Activated CD4-positive, alpha-beta T cell treated with anti-CD3 and anti-CD28 coated beads, Interleukin-2, amount 10 ng/mL, durations not matched to agents 24 days and 14 days (primary cell): Measurements from ENCODE around the gene CFAP100. TPM values are rescaled to one million over a fixed set of nuclear protein-coding genes. Genes with fewer than 3 reads are reported as not detected.
A peak's percentile ranks its signal among the peaks of the same experiment; 100 is the strongest.

Experiments used
- DNase-seq: peaks from one replicate; pipeline ENCODE4 v3.0.0; 2022
- H3K27ac Mint-ChIP-seq: one replicate; pipeline ENCODE4 v1.8.0; 2022; ENCODE audit warnings: mild to moderate bottlenecking, mixed read lengths
- H3K27me3 Mint-ChIP-seq: one replicate; pipeline ENCODE4 v1.8.0; 2022; ENCODE audit warnings: mixed read lengths
- H3K36me3 Mint-ChIP-seq: one replicate; pipeline ENCODE4 v1.8.0; 2022; ENCODE audit warnings: low read depth, mild to moderate bottlenecking, mixed read lengths
- H3K4me1 Mint-ChIP-seq: one replicate; pipeline ENCODE4 v1.8.0; 2021; ENCODE audit warnings: mixed read lengths
- H3K4me3 Mint-ChIP-seq: one replicate; pipeline ENCODE4 v1.8.0; 2022; ENCODE audit warnings: mild to moderate bottlenecking, moderate library complexity, mixed read lengths
- H3K9me3 Mint-ChIP-seq: one replicate; pipeline ENCODE4 v1.8.0; 2021; ENCODE audit warnings: mixed read lengths
- intact Hi-C: fragments of 100-400 bp; cut with micrococcal nuclease; formaldehyde crosslinking; loops from one replicate; pipeline ENCODE4 v1.15.1; 2023
- total RNA-seq: library from RNA; stranded (reverse); gene quantifications from 2 replicates; pipeline ENCODE4 v1.2.3, GENCODE V29; 2022

CFAP100 gene
- total RNA-seq, 1 donor from 2014 or later = not detected

- no peak overlapping the region for H3K4me3 Mint-ChIP-seq
- DNase-seq = no peak
- no peak overlapping the region for H3K27ac Mint-ChIP-seq
- intact Hi-C loops = no loop called here
- H3K36me3 Mint-ChIP-seq = no peaks in the 10 kb centered on the region
- peaks cover 19% of the 10 kb centered on the region for H3K27me3 Mint-ChIP-seq
- peaks cover 4% of the 10 kb centered on the region for H3K4me1 Mint-ChIP-seq
- no peaks in the 10 kb centered on the region for H3K9me3 Mint-ChIP-seq
Measured at GRCh38 chr3:126352476-126353454, 41.9 kb upstream of the CFAP100 start.

GRCh38 chr3:126353694-126354321, 40.9 kb upstream of the CFAP100 start:
- Mint-ChIP-seq H3K9me3 (no peaks in the 10 kb centered on the region), H3K27ac (no peak overlapping the region), H3K4me1 (peaks cover 7% of the 10 kb centered on the region), H3K4me3 (no peak overlapping the region), H3K36me3 (no peaks in the 10 kb centered on the region), H3K27me3 (peaks cover 28% of the 10 kb centered on the region)
- intact Hi-C loops = no loop called here
- DNase-seq = no peak

- no peaks in the 10 kb centered on the region for H3K36me3 Mint-ChIP-seq
- H3K9me3 Mint-ChIP-seq = no peaks in the 10 kb centered on the region
- intact Hi-C loops = loop anchor here (5.0 kb wide), 2 partner anchors 272 to 437 kb away; partner anchors contain the start of gene SLC41A3
Measured at GRCh38 chr3:126354776-126355175, 39.9 kb upstream of the CFAP100 start.

GRCh38 chr3:126355251-126355650, 39.5 kb upstream of the CFAP100 start:
- Mint-ChIP-seq H3K27ac (no peak overlapping the region), H3K4me1 (peaks cover 7% of the 10 kb centered on the region), H3K9me3 (no peaks in the 10 kb centered on the region), H3K4me3 (peak overlapping the region; percentile 16), H3K36me3 (no peaks in the 10 kb centered on the region), H3K27me3 (peaks cover 41% of the 10 kb centered on the region)
- intact Hi-C loops = loop anchor here (5.0 kb wide), 2 partner anchors 273 to 438 kb away; partner anchors contain the start of gene SLC41A3
- no peak for DNase-seq

More at GRCh38 chr3:126354776-126355175, 39.9 kb upstream of the CFAP100 start:
- DNase-seq = no peak
- Mint-ChIP-seq H3K4me3 (no peak overlapping the region), H3K27ac (no peak overlapping the region), H3K4me1 (peaks cover 7% of the 10 kb centered on the region), H3K27me3 (peaks cover 37% of the 10 kb centered on the region)

GRCh38 chr3:126355777-126356372, 38.8 kb upstream of the CFAP100 start:
- intact Hi-C loops = loop anchor here (5.0 kb wide), 2 partner anchors 274 to 439 kb away; partner anchors contain the start of gene SLC41A3
- H3K27ac Mint-ChIP-seq = peak overlapping the region; percentile 37
- H3K27me3 Mint-ChIP-seq = peaks cover 42% of the 10 kb centered on the region
- H3K4me1 Mint-ChIP-seq = peaks cover 7% of the 10 kb centered on the region
- DNase-seq = no peak
- H3K36me3 Mint-ChIP-seq = no peaks in the 10 kb centered on the region
- no peaks in the 10 kb centered on the region for H3K9me3 Mint-ChIP-seq
- peak overlapping the region; percentile 77 for H3K4me3 Mint-ChIP-seq

GRCh38 chr3:126356373-126357264, 38.1 kb upstream of the CFAP100 start:
- peaks cover 42% of the 10 kb centered on the region for H3K27me3 Mint-ChIP-seq
- DNase-seq = peak; percentile 64

GRCh38 chr3:126357295-126358037, 37.2 kb upstream of the CFAP100 start, which contains the start of gene KLF15:
Gene KLF15, minus strand, starts transcription at chr3:126357408. Its CDS starts 4,486 bp downstream, at chr3:126352922.
- peak within 1 kb of the TSS; percentile 62 for H3K27ac Mint-ChIP-seq
- no peaks in the 10 kb centered on the region for H3K9me3 Mint-ChIP-seq
- H3K4me3 Mint-ChIP-seq = peak within 1 kb of the TSS; percentile 86
- H3K36me3 Mint-ChIP-seq = no peaks in the 10 kb centered on the region
- H3K27me3 Mint-ChIP-seq = peaks cover 44% of the 10 kb centered on the region
- peaks cover 7% of the 10 kb centered on the region for H3K4me1 Mint-ChIP-seq
- DNase-seq = peak; percentile 93
- intact Hi-C loops = loop anchor here (1.0 to 5.0 kb wide), 4 partner anchors 118 to 440 kb away; partner anchors contain the start of genes CHCHD6, SLC41A3 and ZXDC

More at GRCh38 chr3:126356373-126357264, 38.1 kb upstream of the CFAP100 start:
- H3K36me3 Mint-ChIP-seq = no peaks in the 10 kb centered on the region
- peak overlapping the region; percentile 77 for H3K4me3 Mint-ChIP-seq
- H3K27ac Mint-ChIP-seq = peak overlapping the region; percentile 37
- intact Hi-C loops = loop anchor here (1.0 to 5.0 kb wide), 3 partner anchors 119 to 439 kb away; partner anchors contain the start of genes SLC41A3 and ZXDC
- H3K4me1 Mint-ChIP-seq = peaks cover 7% of the 10 kb centered on the region
- no peaks in the 10 kb centered on the region for H3K9me3 Mint-ChIP-seq

GRCh38 chr3:126358038-126358815, 36.5 kb upstream of the CFAP100 start:
- peak overlapping the region; percentile 86 for H3K4me3 Mint-ChIP-seq
- H3K36me3 Mint-ChIP-seq = no peaks in the 10 kb centered on the region
- no peak for DNase-seq
- peaks cover 7% of the 10 kb centered on the region for H3K4me1 Mint-ChIP-seq
- H3K9me3 Mint-ChIP-seq = no peaks in the 10 kb centered on the region
- H3K27me3 Mint-ChIP-seq = peaks cover 44% of the 10 kb centered on the region
- peak overlapping the region; percentile 62 for H3K27ac Mint-ChIP-seq
- intact Hi-C loops = loop anchor here (2.0 to 5.0 kb wide), 3 partner anchors 276 to 441 kb away; partner anchors contain the start of genes CHCHD6 and SLC41A3

GRCh38 chr3:126358816-126359181, 35.9 kb upstream of the CFAP100 start:
- no peak overlapping the region for H3K4me3 Mint-ChIP-seq
- peaks cover 7% of the 10 kb centered on the region for H3K4me1 Mint-ChIP-seq
- H3K27ac Mint-ChIP-seq = no peak overlapping the region
- peaks cover 44% of the 10 kb centered on the region for H3K27me3 Mint-ChIP-seq
- intact Hi-C loops = loop anchor here (2.0 to 5.0 kb wide), 3 partner anchors 276 to 441 kb away; partner anchors contain the start of genes CHCHD6 and SLC41A3
- no peak for DNase-seq
- H3K36me3 Mint-ChIP-seq = no peaks in the 10 kb centered on the region
- no peaks in the 10 kb centered on the region for H3K9me3 Mint-ChIP-seq

GRCh38 chr3:126360046-126360713, 34.5 kb upstream of the CFAP100 start:
- Mint-ChIP-seq H3K36me3 (no peaks in the 10 kb centered on the region), H3K27me3 (peaks cover 39% of the 10 kb centered on the region), H3K9me3 (no peaks in the 10 kb centered on the region), H3K4me1 (peaks cover 7% of the 10 kb centered on the region), H3K4me3 (no peak overlapping the region), H3K27ac (no peak overlapping the region)
- no peak for DNase-seq
- intact Hi-C loops = no loop called here

- peaks cover 7% of the 10 kb centered on the region for H3K4me1 Mint-ChIP-seq
- no peak overlapping the region for H3K4me3 Mint-ChIP-seq
- no peak overlapping the region for H3K27ac Mint-ChIP-seq
- H3K36me3 Mint-ChIP-seq = no peaks in the 10 kb centered on the region
- intact Hi-C loops = no loop called here
- no peaks in the 10 kb centered on the region for H3K9me3 Mint-ChIP-seq
- no peak for DNase-seq
- peaks cover 34% of the 10 kb centered on the region for H3K27me3 Mint-ChIP-seq
Measured at GRCh38 chr3:126360714-126361060, 34.0 kb upstream of the CFAP100 start.
